Stimulated activated CD4-positive, alpha-beta T cell treated with anti-CD3 and anti-CD28 coated beads, TNF-alpha, amount 100 ng/mL, for 1 hour (primary cell): Measurements from ENCODE around the gene BNIP2.
"Not testable (repeated sequence)": the region's sequence is repeated elsewhere in the genome, so short reads cannot be mapped to it uniquely, and the experiment has no call there.

ENCODE experiments used
- DNase-seq, 3 donors: peaks; one replicate each; pipeline ENCODE4 v3.0.0-alpha.2; 2020; ENCODE audit warnings: low read depth in 3 of 3, low spot score in 1 of 3

BNIP2 gene

GRCh38 chr15:59689626-59690236 lies 611 bp upstream of the BNIP2 start:
- DNase-seq, result peak; percentile 13 to 23 (median 15)

GRCh38 chr15:59688423-59688781 lies 718 bp downstream of the BNIP2 start:
- DNase-seq, result no peak

GRCh38 chr15:59687836-59688235 lies 1.3 kb downstream of the BNIP2 start:
- no peak for DNase-seq

GRCh38 chr15:59686389-59686788 lies 2.7 kb downstream of the BNIP2 start:
- DNase-seq, result no peak

- DNase-seq, result no peak
Measured at GRCh38 chr15:59685737-59686297, 3.3 kb downstream of the BNIP2 start.

GRCh38 chr15:59680870-59681269 lies 8.2 kb downstream of the BNIP2 start:
- no peak for DNase-seq

- DNase-seq, result no peak
Measured at GRCh38 chr15:59680346-59680745, 8.8 kb downstream of the BNIP2 start.

GRCh38 chr15:59678620-59679019 lies 10.5 kb downstream of the BNIP2 start:
- DNase-seq, result no peak

GRCh38 chr15:59678172-59678571 lies 10.9 kb downstream of the BNIP2 start:
- DNase-seq, result no peak

- no peak for DNase-seq
Measured at GRCh38 chr15:59676565-59676964, 12.6 kb downstream of the BNIP2 start.

- DNase-seq, result no peak
Measured at GRCh38 chr15:59674361-59674877, 14.7 kb downstream of the BNIP2 start.

GRCh38 chr15:59668556-59668955 lies 20.6 kb downstream of the BNIP2 start:
- no peak for DNase-seq

- DNase-seq, result no peak
Measured at GRCh38 chr15:59662260-59662659, 26.9 kb downstream of the BNIP2 start.

GRCh38 chr15:59659366-59659765 lies 29.8 kb downstream of the BNIP2 start:
- no peak for DNase-seq

- DNase-seq, result no peak
Measured at GRCh38 chr15:59657635-59658125, 31.4 kb downstream of the BNIP2 start.

GRCh38 chr15:59656897-59657634 lies 32.1 kb downstream of the BNIP2 start, which contains the start of gene GTF2A2:
TSS of gene GTF2A2 (minus strand) at chr15:59657515. CDS start at chr15:59652277, 5,238 bp downstream.
- peak; percentile 65 to 81 (median 76) for DNase-seq

GRCh38 chr15:59654046-59654445 lies 35.1 kb downstream of the BNIP2 start:
- DNase-seq, result no peak

GRCh38 chr15:59649603-59650002 lies 39.5 kb downstream of the BNIP2 start:
- no peak for DNase-seq

- DNase-seq, result no peak
Measured at GRCh38 chr15:59647085-59647484, 42.0 kb downstream of the BNIP2 start.

- DNase-seq, result no peak
Measured at GRCh38 chr15:59646277-59646676, 42.8 kb downstream of the BNIP2 start.

GRCh38 chr15:59645812-59646211 lies 43.3 kb downstream of the BNIP2 start:
- DNase-seq, result not testable (repeated sequence)

GRCh38 chr15:59644756-59645155 lies 44.4 kb downstream of the BNIP2 start:
- DNase-seq, result no peak
